Measurements from ENCODE around the gene OR52I2. TPM values are rescaled to one million over a fixed set of nuclear protein-coding genes. Genes with fewer than 3 reads are reported as not detected.

The OR52I2 gene
- total RNA-seq, result not detected

DNA sequence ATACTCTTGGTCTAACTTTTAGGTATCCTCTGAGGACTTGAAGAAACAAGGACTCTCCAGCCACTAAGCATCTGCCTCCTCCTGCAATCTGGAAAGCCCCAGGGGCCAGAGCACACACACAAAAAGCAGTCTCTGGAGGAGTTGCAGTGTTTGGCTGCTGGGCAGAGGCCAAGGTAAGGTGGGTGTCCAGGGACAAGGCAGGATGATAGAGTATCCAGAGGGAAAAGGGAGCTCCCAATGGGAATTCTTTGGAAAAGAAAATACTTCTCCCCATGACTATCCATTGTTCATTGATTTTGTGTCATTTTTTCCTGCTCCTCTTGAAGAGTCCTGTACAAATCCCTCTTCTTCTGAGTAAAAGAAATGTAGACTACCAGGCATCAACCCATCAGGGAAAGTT lies at the start of gene OR52I2:
Gene OR52I2 (plus strand): TSS at position 301 of the 400 bp plus-strand sequence.
- no peak for ATAC-seq
- Histone ChIP-seq H3K9me3 (no peaks in the 10 kb centered on the region), H3K4me1 (no peaks in the 10 kb centered on the region), H3K4me3 (no peak within 1 kb of the TSS), H3K27me3 (peaks cover 19% of the 10 kb centered on the region), H3K27ac (no peak within 1 kb of the TSS), H3K36me3 (no peaks in the 10 kb centered on the region)
- no peak for TF ChIP-seq CTCF (IDR thresholded peaks at IDR 0.05)
- TF ChIP-seq EP300 (IDR thresholded peaks at IDR 0.05), result no peak

DNA sequence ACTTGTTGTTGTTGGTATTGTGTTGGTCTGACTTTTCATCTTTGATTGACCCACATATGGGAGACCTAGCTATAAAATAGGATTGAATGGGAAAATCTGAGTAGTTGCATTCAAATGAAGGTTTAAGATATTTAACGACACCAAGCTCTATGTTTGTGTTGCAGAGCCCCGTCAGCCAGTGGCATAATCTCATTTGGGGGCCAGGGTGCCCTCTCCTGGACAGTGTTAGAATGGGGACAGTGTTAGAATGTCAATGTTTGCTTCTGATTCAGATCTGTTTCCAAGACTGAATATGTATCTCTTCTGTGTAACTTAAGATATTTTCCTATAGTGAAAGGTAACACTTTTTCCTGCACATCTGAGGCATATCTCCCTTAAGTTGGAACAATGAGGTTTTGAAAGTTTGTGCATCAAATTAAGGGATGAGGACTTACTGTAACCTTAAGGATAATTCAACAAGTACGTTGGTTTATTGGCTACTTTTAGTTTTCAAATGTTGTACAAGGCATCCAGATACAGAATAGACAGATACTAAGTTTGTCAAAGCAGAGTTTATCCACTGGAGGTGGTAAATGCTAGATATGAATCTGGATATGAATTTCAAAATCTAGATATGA lies 41.8 kb upstream of the OR52I2 start:
- peak; percentile 69 for ATAC-seq
- Histone ChIP-seq H3K4me1 (no peaks in the 10 kb centered on the region), H3K9me3 (no peaks in the 10 kb centered on the region), H3K27me3 (no peaks in the 10 kb centered on the region), H3K27ac (no peak overlapping the region), H3K4me3 (no peak overlapping the region), H3K36me3 (no peaks in the 10 kb centered on the region)
- TF ChIP-seq EP300 (IDR thresholded peaks at IDR 0.05) (no peak), POLR2AphosphoS5 (IDR thresholded peaks at IDR 0.05) (no peak), CTCF (IDR thresholded peaks at IDR 0.05) (peak; percentile 49 to 71 (median 60)), POLR2A (IDR thresholded peaks at IDR 0.05) (no peak)
- WGBS, 2 donors (ENCODE audit: low coverage in 1 of 2), result 13 to 22% methylated on average over 3 of the region's 3 CpGs

GRCh38 chr11:4541071-4541470 lies 40.5 kb upstream of the OR52I2 start:
- H3K4me3 ChIP-seq, result no peak overlapping the region
- 14% methylated on average over 1 of the region's 1 CpG; no CpG with 5 or more reads in 1 of the 2 donors for WGBS, 2 donors (ENCODE audit: low coverage in 1 of 2)
- TF ChIP-seq CTCF (IDR thresholded peaks at IDR 0.05) (no peak), POLR2A (IDR thresholded peaks at IDR 0.05) (no peak), EP300 (IDR thresholded peaks at IDR 0.05) (no peak)
- no peaks in the 10 kb centered on the region for H3K36me3 ChIP-seq
- H3K27ac ChIP-seq, result no peak overlapping the region
- no peaks in the 10 kb centered on the region for H3K27me3 ChIP-seq
- ATAC-seq, result no peak
- H3K9me3 ChIP-seq, result no peaks in the 10 kb centered on the region
- no peaks in the 10 kb centered on the region for H3K4me1 ChIP-seq

GRCh38 chr11:4543561-4543960 lies 38.0 kb upstream of the OR52I2 start:
- no peak for ATAC-seq
- Histone ChIP-seq H3K27me3 (no peaks in the 10 kb centered on the region), H3K4me3 (no peak overlapping the region), H3K4me1 (no peaks in the 10 kb centered on the region), H3K27ac (no peak overlapping the region), H3K36me3 (no peaks in the 10 kb centered on the region), H3K9me3 (no peaks in the 10 kb centered on the region)
- no peak for TF ChIP-seq EP300 (IDR thresholded peaks at IDR 0.05)
- no peak for TF ChIP-seq POLR2A (IDR thresholded peaks at IDR 0.05)
- TF ChIP-seq POLR2AphosphoS5 (IDR thresholded peaks at IDR 0.05), result no peak
- TF ChIP-seq CTCF (IDR thresholded peaks at IDR 0.05), result no peak

DNA sequence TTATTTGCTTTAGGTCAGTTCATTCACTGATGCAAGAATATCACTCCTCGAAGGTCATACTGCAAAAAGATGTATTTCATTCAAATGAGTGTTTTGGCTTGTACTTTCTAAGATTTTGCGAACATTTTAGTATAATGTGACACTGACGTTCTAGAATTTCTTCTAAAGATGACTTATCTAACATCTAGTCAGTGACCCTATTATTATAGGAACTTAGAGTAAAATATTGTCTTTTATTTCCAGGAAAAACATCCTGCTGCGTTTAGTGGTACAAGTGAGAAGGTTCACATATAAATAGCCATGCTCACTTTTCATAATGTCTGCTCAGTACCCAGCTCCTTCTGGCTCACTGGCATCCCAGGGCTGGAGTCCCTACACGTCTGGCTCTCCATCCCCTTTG lies 36.7 kb upstream of the OR52I2 start, which contains the start of gene OR52M1:
Gene OR52M1 (plus strand): TSS at position 301 of the 400 bp plus-strand sequence. CDS start 0 bp downstream, at position 301.
- Histone ChIP-seq H3K27me3 (no peaks in the 10 kb centered on the region), H3K4me3 (no peak within 1 kb of the TSS), H3K9me3 (no peaks in the 10 kb centered on the region), H3K36me3 (no peaks in the 10 kb centered on the region), H3K27ac (no peak within 1 kb of the TSS), H3K4me1 (no peaks in the 10 kb centered on the region)
- ATAC-seq, result no peak
- TF ChIP-seq POLR2A (IDR thresholded peaks at IDR 0.05) (no peak), CTCF (IDR thresholded peaks at IDR 0.05) (no peak), POLR2AphosphoS5 (IDR thresholded peaks at IDR 0.05) (no peak), EP300 (IDR thresholded peaks at IDR 0.05) (no peak)
- 68 to 75% methylated on average over 5 of the region's 5 CpGs for WGBS, 2 donors (ENCODE audit: low coverage in 1 of 2)
